Thyroid gland (tissue), 4 donors: ENCODE data around the gene ZNF484. TPM values are rescaled to one million over a fixed set of nuclear protein-coding genes. Genes with fewer than 3 reads are reported as not detected.
"Not testable (repeated sequence)": the region's sequence is repeated elsewhere in the genome, so short reads cannot be mapped to it uniquely, and the experiment has no call there.

Experiments
- DNase-seq, 2 donors: peaks; one replicate each; pipeline ENCODE4 v3.0.0-alpha.2; 2019
- H3K27ac ChIP-seq, 3 donors: fragments of 200-600 bp; sonication (generic); 1 replicate in 2 of 3; 2 replicates in 1 of 3; pipeline ENCODE4 v1.5.1; 2016 to 2019; ENCODE audit warnings: mild to moderate bottlenecking in 1 of 3, moderate library complexity in 1 of 3
- H3K27me3 ChIP-seq: fragments of 200-600 bp; sonication (generic); one replicate; pipeline ENCODE4 v1.5.1; 2019
- H3K36me3 ChIP-seq, 2 donors: fragments of 200-600 bp; sonication (generic); one replicate each; pipeline ENCODE4 v1.5.1; 2016 to 2019
- H3K4me1 ChIP-seq, 2 donors: fragments of 200-600 bp; sonication (generic); one replicate each; pipeline ENCODE4 v1.5.1; 2017 to 2019
- H3K4me3 ChIP-seq, 3 donors: fragments of 200-600 bp; sonication (generic); replicated peaks in 1 of 3; 1 replicate in 2 of 3; 2 replicates in 1 of 3; pipeline ENCODE4 v1.5.1; 2016; ENCODE audit warnings: mild to moderate bottlenecking in 1 of 3
- H3K9me3 ChIP-seq: fragments of 200-600 bp; sonication (generic); one replicate; pipeline ENCODE4 v1.5.1; 2017
- POLR2A ChIP-seq, 2 donors: fragments of 450-650 bp; IDR thresholded peaks; one replicate each; pipeline ENCODE4 v1.6.1; 2017; ENCODE audit warnings: antibody characterized with exemption in 2 of 2, mild to moderate bottlenecking in 2 of 2, moderate library complexity in 1 of 2
- WGBS, 2 donors: methylation state at CpG; one replicate each; pipeline ENCODE4 v1.1.5; 2017; 5-methylcytosine and 5-hydroxymethylcytosine counted together
- intact Hi-C: fragments of 100-400 bp; cut with DNase I; formaldehyde crosslinking; loops from one replicate; pipeline ENCODE4 v1.15.1; 2023
- total RNA-seq, 4 donors: library from RNA; depleted of rRNA; stranded (reverse); fragments of >200 nt; gene quantifications; one replicate each; pipeline ENCODE4 v1.2.3, GENCODE V29; 2016
- TF ChIP-seq, protein P1 (sequence below), 6 experiments: fragments of 200-600 bp in 3 of 6; fragments of 450-650 bp in 3 of 6; sonication (generic) in 3 of 6; IDR thresholded peaks; one replicate each; pipeline ENCODE4 v1.5.1; 2016 to 2019; ENCODE audit warnings: antibody characterized with exemption in 6 of 6, mild to moderate bottlenecking in 2 of 6, inconsistent platforms in 1 of 6, moderate library complexity in 1 of 6

Gene ZNF484
- total RNA-seq, 4 donors from 2014 or later = 18.5 to 28.4 (median 19.4) TPM

DNA sequence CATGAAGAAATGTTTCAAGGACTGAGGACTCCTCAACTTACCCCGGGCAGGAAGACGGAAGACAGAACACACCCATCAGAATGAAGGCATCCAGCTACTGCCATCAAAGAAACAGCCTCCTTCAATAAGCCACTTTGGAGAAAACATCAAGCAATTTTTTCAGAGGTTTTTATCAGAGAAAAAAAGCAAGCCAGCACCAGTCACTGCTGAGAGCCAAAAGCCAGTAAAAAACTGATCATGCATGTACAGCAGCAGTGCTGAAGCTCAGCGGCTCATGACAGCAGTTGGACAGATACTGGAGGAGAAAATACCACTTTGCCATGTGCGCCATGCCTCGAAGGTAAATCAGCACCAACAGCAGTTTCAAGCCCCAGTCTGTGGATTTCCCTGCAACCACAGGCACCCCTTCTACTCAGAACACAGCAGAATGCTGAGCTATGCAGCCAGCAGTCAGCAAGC, 10.1 kb upstream of the ZNF484 start:
- intact Hi-C loops = no loop called here
- peak overlapping the region in 2 of 3 donors; percentile 4 to 23 for H3K27ac ChIP-seq
- peaks cover 6 to 12% of the 10 kb centered on the region in 2 donors for H3K4me1 ChIP-seq
- H3K27me3 ChIP-seq = no peaks in the 10 kb centered on the region
- no peak overlapping the region for H3K4me3 ChIP-seq
- no peak for TF ChIP-seq POLR2A (IDR thresholded peaks at IDR 0.05)
- TF ChIP-seq, protein P1, sequence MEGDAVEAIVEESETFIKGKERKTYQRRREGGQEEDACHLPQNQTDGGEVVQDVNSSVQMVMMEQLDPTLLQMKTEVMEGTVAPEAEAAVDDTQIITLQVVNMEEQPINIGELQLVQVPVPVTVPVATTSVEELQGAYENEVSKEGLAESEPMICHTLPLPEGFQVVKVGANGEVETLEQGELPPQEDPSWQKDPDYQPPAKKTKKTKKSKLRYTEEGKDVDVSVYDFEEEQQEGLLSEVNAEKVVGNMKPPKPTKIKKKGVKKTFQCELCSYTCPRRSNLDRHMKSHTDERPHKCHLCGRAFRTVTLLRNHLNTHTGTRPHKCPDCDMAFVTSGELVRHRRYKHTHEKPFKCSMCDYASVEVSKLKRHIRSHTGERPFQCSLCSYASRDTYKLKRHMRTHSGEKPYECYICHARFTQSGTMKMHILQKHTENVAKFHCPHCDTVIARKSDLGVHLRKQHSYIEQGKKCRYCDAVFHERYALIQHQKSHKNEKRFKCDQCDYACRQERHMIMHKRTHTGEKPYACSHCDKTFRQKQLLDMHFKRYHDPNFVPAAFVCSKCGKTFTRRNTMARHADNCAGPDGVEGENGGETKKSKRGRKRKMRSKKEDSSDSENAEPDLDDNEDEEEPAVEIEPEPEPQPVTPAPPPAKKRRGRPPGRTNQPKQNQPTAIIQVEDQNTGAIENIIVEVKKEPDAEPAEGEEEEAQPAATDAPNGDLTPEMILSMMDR (IDR thresholded peaks at IDR 0.05) = no peak
- no peaks in the 10 kb centered on the region for H3K9me3 ChIP-seq
- 32 to 44% methylated on average over 5 of the region's 5 CpGs for WGBS, 2 donors
- DNase-seq = peak; percentile 74 to 79
- H3K36me3 ChIP-seq = no peaks in the 10 kb centered on the region

DNA sequence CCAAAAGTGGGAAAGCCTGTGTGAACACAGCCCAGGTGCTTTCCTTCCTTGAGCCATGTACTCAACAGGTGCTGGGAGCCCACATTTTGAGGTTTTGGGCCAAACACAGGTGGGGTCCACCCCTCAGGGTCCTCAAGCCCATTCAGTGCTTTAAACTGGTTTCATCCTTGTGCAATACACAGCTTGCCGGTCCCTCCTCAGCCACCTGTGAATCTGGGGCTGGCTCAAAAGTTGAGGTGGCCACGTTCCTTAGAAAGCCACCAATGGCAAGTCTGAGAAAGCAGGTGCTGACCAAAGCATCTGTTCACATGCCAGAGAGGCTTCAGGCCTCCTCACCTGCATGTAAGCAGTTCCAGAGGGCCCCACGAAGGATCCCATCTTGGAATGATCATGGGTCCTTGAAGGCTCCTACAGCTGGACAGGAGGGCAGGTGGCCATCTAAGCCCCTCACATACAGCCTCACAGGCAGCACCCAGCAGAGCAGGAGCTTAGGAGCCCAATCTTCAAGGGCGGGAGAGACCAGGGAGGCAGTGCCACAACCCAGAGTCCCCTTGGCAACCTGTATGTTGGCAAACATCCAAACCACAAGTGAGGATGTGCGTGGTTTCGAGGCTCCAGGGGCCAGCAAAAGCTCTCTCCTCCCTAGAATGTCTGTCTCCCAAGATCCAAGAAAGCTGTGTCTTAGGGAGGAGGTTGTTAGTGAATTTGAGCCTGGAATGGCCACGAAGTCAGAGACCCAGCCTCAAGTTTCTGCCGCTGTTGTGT, 9.2 kb upstream of the ZNF484 start:
- H3K9me3 ChIP-seq, H3K27me3 ChIP-seq, intact Hi-C loops, DNase-seq, H3K4me3 ChIP-seq, H3K36me3 ChIP-seq: not testable (repeated sequence)
- Histone ChIP-seq H3K4me1 (peaks cover 6 to 12% of the 10 kb centered on the region in 2 donors), H3K27ac (peak overlapping the region in 1 of 3 donors; percentile 23)
- 77 to 83% methylated on average over 6 to 8 of the region's 8 CpGs for WGBS, 2 donors

DNA sequence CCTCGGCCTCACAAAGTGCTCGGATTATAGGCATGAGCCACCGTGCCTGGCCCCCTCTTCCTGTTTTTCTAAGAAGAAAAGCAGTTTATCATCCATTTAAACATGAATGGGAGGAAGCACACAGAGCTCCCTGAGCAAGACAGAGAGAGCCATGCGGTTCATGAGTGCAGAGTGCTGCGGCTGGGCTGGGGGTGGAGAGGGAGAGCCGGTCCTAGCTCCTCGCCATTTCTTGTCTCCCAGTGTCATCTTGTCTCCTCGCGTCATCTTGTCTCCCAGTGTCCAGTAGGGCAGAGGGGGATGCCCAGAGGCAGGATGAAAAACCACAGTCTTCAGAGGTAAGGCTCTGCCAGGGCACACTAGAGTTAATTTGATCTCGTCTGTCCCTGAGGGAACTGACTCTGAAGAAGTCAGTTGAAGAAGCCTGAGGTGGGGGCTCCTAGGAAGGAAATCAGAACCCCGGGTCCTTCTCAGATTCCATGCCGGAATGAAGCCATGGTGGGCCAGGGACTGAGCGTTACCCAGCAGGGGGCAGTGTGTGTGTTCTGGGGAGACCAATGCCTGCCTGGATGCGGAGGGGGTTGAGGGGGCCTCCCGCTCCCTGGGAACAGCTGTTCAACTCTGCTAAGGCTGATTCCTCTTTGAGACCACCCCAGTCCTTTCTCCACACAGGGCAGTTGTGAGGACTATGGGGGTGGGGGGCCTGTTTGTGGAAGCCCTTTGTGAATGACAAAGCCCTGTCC, 6.0 kb upstream of the ZNF484 start:
- intact Hi-C loops, DNase-seq, H3K27me3 ChIP-seq, H3K27ac ChIP-seq, H3K9me3 ChIP-seq, H3K4me3 ChIP-seq, H3K36me3 ChIP-seq: not testable (repeated sequence)
- 74 to 81% methylated on average over 14 to 15 of the region's 15 CpGs for WGBS, 2 donors
- H3K4me1 ChIP-seq = peaks cover 6 to 12% of the 10 kb centered on the region in 2 donors

DNA sequence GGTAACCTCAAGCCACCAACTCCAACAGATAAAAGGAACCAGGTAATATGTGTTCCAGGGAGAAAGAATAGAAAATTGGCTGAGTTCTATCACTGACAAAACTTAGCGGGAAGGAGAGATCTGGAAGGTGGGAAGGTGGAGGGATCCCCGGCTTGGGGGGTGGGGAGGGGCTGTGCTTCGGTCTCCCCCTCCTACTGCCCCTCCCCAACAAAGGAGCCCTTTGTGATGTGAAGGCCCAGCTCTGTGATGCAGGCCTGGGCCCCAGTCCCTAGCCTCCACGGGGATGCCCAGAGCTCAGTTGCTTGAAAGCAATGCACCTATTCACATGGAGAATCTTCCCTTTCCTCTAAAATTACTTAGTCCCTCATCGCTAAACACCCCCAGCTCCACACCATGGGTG, 4.4 kb upstream of the ZNF484 start:
- Histone ChIP-seq H3K27me3 (no peaks in the 10 kb centered on the region), H3K36me3 (no peaks in the 10 kb centered on the region), H3K27ac (no peak overlapping the region), H3K9me3 (no peaks in the 10 kb centered on the region), H3K4me3 (no peak overlapping the region), H3K4me1 (peaks cover under 1 to 3% of the 10 kb centered on the region in 2 donors)
- intact Hi-C loops = no loop called here
- DNase-seq = no peak
- WGBS, 2 donors = 77 to 81% methylated on average over 5 of the region's 5 CpGs
- TF ChIP-seq POLR2A (IDR thresholded peaks at IDR 0.05) = no peak
- TF ChIP-seq, protein P1 (IDR thresholded peaks at IDR 0.05) = no peak

DNA sequence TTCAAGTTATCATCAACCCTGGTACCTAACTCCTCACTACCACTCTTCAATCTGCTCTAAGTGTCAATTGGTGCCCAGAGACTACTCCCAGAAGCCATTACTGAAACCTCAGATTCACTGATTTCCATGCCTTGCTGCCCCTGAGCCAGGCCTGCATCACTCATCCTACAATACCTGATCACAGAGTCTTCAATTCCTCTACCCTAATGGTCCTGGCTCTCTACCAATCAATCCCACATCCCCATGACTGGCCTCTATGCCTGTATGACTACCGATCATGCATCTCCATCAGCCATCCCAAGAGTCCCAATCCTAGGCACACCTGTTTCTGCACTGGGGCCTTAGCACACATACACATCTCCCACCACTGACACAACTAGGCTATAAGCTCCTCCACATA, 2.5 kb downstream of the ZNF484 start:
- intact Hi-C loops = no loop called here
- Histone ChIP-seq H3K4me1 (peaks cover 4 to 7% of the 10 kb centered on the region in 2 donors), H3K27ac (no peak overlapping the region), H3K4me3 (no peak overlapping the region), H3K9me3 (no peaks in the 10 kb centered on the region), H3K27me3 (no peaks in the 10 kb centered on the region), H3K36me3 (no peaks in the 10 kb centered on the region)
- WGBS, 2 donors = 83 to 100% methylated on average over 1 of the region's 1 CpG
- no peak for DNase-seq
- TF ChIP-seq, protein P1 (IDR thresholded peaks at IDR 0.05) = no peak
- TF ChIP-seq POLR2A (IDR thresholded peaks at IDR 0.05) = no peak

DNA sequence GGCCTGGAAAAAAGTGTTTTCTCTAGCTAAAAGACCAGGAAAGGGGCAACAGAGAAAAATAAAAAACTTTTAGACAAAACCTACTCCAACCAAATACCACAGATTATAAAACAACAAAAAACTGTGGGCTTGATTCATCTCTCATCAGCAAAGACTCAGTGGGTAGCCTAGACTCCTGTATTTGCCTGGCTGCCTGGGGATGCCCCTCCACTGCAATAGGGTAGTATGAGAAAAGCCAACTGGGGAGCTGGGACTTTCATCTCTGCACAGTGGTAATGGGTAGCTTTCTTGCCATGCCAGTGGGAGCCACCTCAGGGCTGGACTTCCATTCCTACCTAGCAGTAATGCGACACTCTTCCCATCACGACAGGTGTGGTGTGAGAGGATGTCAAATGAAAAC, 7.5 kb downstream of the ZNF484 start:
- no peak for DNase-seq
- no peak for TF ChIP-seq POLR2A (IDR thresholded peaks at IDR 0.05)
- TF ChIP-seq, protein P1 (IDR thresholded peaks at IDR 0.05) = no peak
- Histone ChIP-seq H3K27ac (no peak overlapping the region), H3K9me3 (no peaks in the 10 kb centered on the region), H3K27me3 (no peaks in the 10 kb centered on the region), H3K4me3 (no peak overlapping the region), H3K4me1 (peaks cover 0 to 1% of the 10 kb centered on the region in 2 donors), H3K36me3 (peaks cover 0 to 6% of the 10 kb centered on the region in 2 donors)
- 100% methylated on average over 2 of the region's 2 CpGs for WGBS, 2 donors
- intact Hi-C loops = no loop called here

DNA sequence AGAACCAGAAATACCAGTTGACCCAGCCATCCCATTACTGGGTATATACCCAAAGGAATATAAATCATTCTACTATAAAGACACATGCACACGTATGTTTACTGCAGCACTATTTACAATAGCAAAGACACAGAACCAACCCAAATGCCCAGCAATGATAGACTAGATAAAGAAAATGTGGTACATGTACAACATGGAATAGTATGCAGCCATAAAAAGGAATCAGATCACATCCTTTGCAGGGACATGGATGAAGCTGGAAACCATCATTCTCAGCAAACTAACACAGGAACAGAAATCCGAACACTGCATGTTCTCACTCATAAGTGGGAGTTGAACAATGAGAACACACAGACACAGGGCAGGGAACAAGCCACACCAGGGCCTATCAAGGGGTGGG, 11.2 kb downstream of the ZNF484 start:
- H3K4me3 ChIP-seq, intact Hi-C loops, H3K4me1 ChIP-seq, H3K9me3 ChIP-seq, H3K36me3 ChIP-seq, DNase-seq, H3K27me3 ChIP-seq, H3K27ac ChIP-seq: not testable (repeated sequence)
- WGBS, 2 donors = 97 to 99% methylated on average over 2 of the region's 2 CpGs
